ENCODE data around the gene GET3.

- TF ChIP-seq SUZ12 (IDR thresholded peaks at IDR 0.05; ENCODE audit: extremely low read depth, insufficient read depth, insufficient read length) (no peak), YY1 (IDR thresholded peaks at IDR 0.05; ENCODE audit: insufficient read depth, insufficient read length) (no peak)
Observed at GRCh38 chr19:12701596-12702282, 35.6 kb upstream of the GET3 start.
